Heart left ventricle (tissue), 13 donors: Measurements from ENCODE around the gene ECD.

Experiments used
- POLR2A ChIP-seq, 2 donors: fragments of 450-650 bp; IDR thresholded peaks; one replicate each; pipeline ENCODE4 v1.6.1; 2017; ENCODE audit warnings: antibody characterized with exemption in 2 of 2, mild to moderate bottlenecking in 2 of 2, moderate library complexity in 2 of 2
- TF ChIP-seq, protein P1 (sequence below), 12 donors: fragments of 200-600 bp; sonication (generic) in 4 of 12; IDR thresholded peaks; one replicate each; pipeline versions ENCODE4 v1.5.0 to v1.8.0; 2018 to 2022; ENCODE audit warnings: antibody characterized with exemption in 12 of 12, mild to moderate bottlenecking in 5 of 12
- donor health status: ischemic (EF 13 %, LVEDD 7.1; RV severe dilation, severe dysfunction).
- donor health status: DM: no; HTN: yes; CAD: no.
- donor health status: DM: no; HTN: no; CAD: no.
- donor health status: ischemic (EF 25% LVEDD 6.9; RV normal size, moderate dysfunction).
- donor health status: ischemic (EF 25% LVEDD 5.7; RV mildly dilated, moderate dysfunction).
- donor health status: ischemic (EF 35%, LVEDD 5.7; RV mildly dilated, moderate dysfunction).
- donor health status: nonischemic (EF 11% LVEDD 7.7; RV severe dilation, severe dysfunction).
- donor health status: DM: yes; HTN: yes; CAD: no.
- donor health status: PGD.
- donor health status: ischemic (EF 29% LVEDD 5.4; RV normal size, mild dysfunction).
- donor health status: nonischemic (EF 23%, LVEDD 6.1; RV moderate dilation, normal function).

GRCh38 chr10:73211106-73211811, 43.5 kb upstream of the ECD start:
- TF ChIP-seq, protein P1, sequence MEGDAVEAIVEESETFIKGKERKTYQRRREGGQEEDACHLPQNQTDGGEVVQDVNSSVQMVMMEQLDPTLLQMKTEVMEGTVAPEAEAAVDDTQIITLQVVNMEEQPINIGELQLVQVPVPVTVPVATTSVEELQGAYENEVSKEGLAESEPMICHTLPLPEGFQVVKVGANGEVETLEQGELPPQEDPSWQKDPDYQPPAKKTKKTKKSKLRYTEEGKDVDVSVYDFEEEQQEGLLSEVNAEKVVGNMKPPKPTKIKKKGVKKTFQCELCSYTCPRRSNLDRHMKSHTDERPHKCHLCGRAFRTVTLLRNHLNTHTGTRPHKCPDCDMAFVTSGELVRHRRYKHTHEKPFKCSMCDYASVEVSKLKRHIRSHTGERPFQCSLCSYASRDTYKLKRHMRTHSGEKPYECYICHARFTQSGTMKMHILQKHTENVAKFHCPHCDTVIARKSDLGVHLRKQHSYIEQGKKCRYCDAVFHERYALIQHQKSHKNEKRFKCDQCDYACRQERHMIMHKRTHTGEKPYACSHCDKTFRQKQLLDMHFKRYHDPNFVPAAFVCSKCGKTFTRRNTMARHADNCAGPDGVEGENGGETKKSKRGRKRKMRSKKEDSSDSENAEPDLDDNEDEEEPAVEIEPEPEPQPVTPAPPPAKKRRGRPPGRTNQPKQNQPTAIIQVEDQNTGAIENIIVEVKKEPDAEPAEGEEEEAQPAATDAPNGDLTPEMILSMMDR (IDR thresholded peaks at IDR 0.05), result no peak
- no peak for TF ChIP-seq POLR2A (IDR thresholded peaks at IDR 0.05)
